Right renal pelvis (tissue), 4 donors: Measurements from ENCODE around the gene CDK14. TPM values are rescaled to one million over a fixed set of nuclear protein-coding genes. Genes with fewer than 3 reads are reported as not detected.

Experiments used
- DNase-seq, 4 donors: peaks; one replicate each; pipeline ENCODE4 v3.0.0-alpha.2; 2013; ENCODE audit warnings: low read depth in 4 of 4, low spot score in 3 of 4, missing footprints in 1 of 4
- polyA plus RNA-seq, 4 donors: library from polyadenylated mRNA; unstranded; fragments of 120-200 nt; gene quantifications; one replicate each; pipeline ENCODE4 v1.2.1, GENCODE V29; 2013; ENCODE audit not compliant: insufficient read length in 4 of 4

CDK14 gene
- polyA plus RNA-seq, 4 donors, result 30.3 to 39.1 (median 37.5) TPM

GRCh38 chr7:90933041-90933440, 336.9 kb downstream of the CDK14 start:
- no peak for DNase-seq

- DNase-seq, result no peak
These were observed 337.9 kb downstream of the CDK14 start for GRCh38 chr7:90933984-90934383.

GRCh38 chr7:90938371-90938770, 342.2 kb downstream of the CDK14 start:
- no peak for DNase-seq

GRCh38 chr7:90939666-90940065, 343.5 kb downstream of the CDK14 start:
- no peak for DNase-seq

- DNase-seq, result no peak
These were observed 347.9 kb downstream of the CDK14 start for GRCh38 chr7:90944021-90944420.

- DNase-seq, result no peak
These were observed 349.1 kb downstream of the CDK14 start for GRCh38 chr7:90945104-90945787.

GRCh38 chr7:90946730-90947501, 350.8 kb downstream of the CDK14 start:
- DNase-seq, result no peak

GRCh38 chr7:90948085-90948484, 352.0 kb downstream of the CDK14 start:
- DNase-seq, result no peak

GRCh38 chr7:90951229-90951628, 355.1 kb downstream of the CDK14 start:
- no peak for DNase-seq

- DNase-seq, result no peak
These were observed 356.1 kb downstream of the CDK14 start for GRCh38 chr7:90951986-90952954.

GRCh38 chr7:90955641-90956207, 359.6 kb downstream of the CDK14 start:
- no peak for DNase-seq

GRCh38 chr7:90957883-90958282, 361.8 kb downstream of the CDK14 start:
- DNase-seq, result no peak

- DNase-seq, result no peak
These were observed 362.5 kb downstream of the CDK14 start for GRCh38 chr7:90958647-90959046.

GRCh38 chr7:90961037-90961725, 365.1 kb downstream of the CDK14 start:
- DNase-seq, result no peak

- no peak for DNase-seq
These were observed 369.1 kb downstream of the CDK14 start for GRCh38 chr7:90965211-90965610.

- no peak for DNase-seq
These were observed 370.2 kb downstream of the CDK14 start for GRCh38 chr7:90966346-90966745.

GRCh38 chr7:90968871-90969270, 372.8 kb downstream of the CDK14 start:
- DNase-seq, result no peak

GRCh38 chr7:90972906-90973550, 376.9 kb downstream of the CDK14 start:
- no peak for DNase-seq

GRCh38 chr7:90977056-90977455, 380.9 kb downstream of the CDK14 start:
- no peak for DNase-seq

- no peak for DNase-seq
These were observed 384.4 kb downstream of the CDK14 start for GRCh38 chr7:90980545-90980944.
